Myocyte (in vitro differentiated cells): ENCODE measurements around the gene DOCK2. TPM values are rescaled to one million over a fixed set of nuclear protein-coding genes. Genes with fewer than 3 reads are reported as not detected.
A peak's percentile ranks its signal among the peaks of the same experiment; 100 is the strongest.

ENCODE experiments used
- DNase-seq: peaks from one replicate; pipeline ENCODE4 v3.0.0-alpha.2; 2012; ENCODE audit warnings: low read depth
- total RNA-seq: library from RNA; depleted of rRNA; stranded (reverse); fragments of >200 nt; gene quantifications from 2 replicates; pipeline ENCODE4 v1.2.3, GENCODE V29; 2014

The DOCK2 gene
- total RNA-seq, 1 donor from 2014 or later = 0.08 TPM

- DNase-seq = no peak
Observed at GRCh38 chr5:169688106-169688505, 51.0 kb downstream of the DOCK2 start.

GRCh38 chr5:169691471-169691870 lies 54.4 kb downstream of the DOCK2 start:
- no peak for DNase-seq

- peak; percentile 9 for DNase-seq
Observed at GRCh38 chr5:169694091-169694625, 57.1 kb downstream of the DOCK2 start.

- no peak for DNase-seq
Observed at GRCh38 chr5:169695025-169695625, 58.0 kb downstream of the DOCK2 start.

- DNase-seq = peak; percentile 61
Observed at GRCh38 chr5:169695919-169696490, 58.9 kb downstream of the DOCK2 start.

- DNase-seq = peak; percentile 64
Observed at GRCh38 chr5:169696621-169697510, 59.8 kb downstream of the DOCK2 start.

- no peak for DNase-seq
Observed at GRCh38 chr5:169697511-169697890, 60.4 kb downstream of the DOCK2 start.

GRCh38 chr5:169697976-169698375 lies 60.9 kb downstream of the DOCK2 start:
- DNase-seq = no peak

GRCh38 chr5:169700611-169701010 lies 63.5 kb downstream of the DOCK2 start:
- no peak for DNase-seq

- peak; percentile 50 for DNase-seq
Observed at GRCh38 chr5:169701910-169702451, 64.9 kb downstream of the DOCK2 start.

- no peak for DNase-seq
Observed at GRCh38 chr5:169702693-169703481, 65.8 kb downstream of the DOCK2 start.

GRCh38 chr5:169703813-169704212 lies 66.7 kb downstream of the DOCK2 start:
- DNase-seq = no peak

- no peak for DNase-seq
Observed at GRCh38 chr5:169705322-169705721, 68.2 kb downstream of the DOCK2 start.

GRCh38 chr5:169706071-169706470 lies 69.0 kb downstream of the DOCK2 start:
- no peak for DNase-seq

- peak; percentile 60 for DNase-seq
Observed at GRCh38 chr5:169706758-169707450, 69.8 kb downstream of the DOCK2 start.

GRCh38 chr5:169707686-169708085 lies 70.6 kb downstream of the DOCK2 start:
- peak; percentile 54 for DNase-seq

GRCh38 chr5:169710675-169711074 lies 73.6 kb downstream of the DOCK2 start:
- DNase-seq = no peak

- DNase-seq = no peak
Observed at GRCh38 chr5:169711551-169712225, 74.6 kb downstream of the DOCK2 start.

GRCh38 chr5:169712428-169712827 lies 75.4 kb downstream of the DOCK2 start:
- no peak for DNase-seq

GRCh38 chr5:169716287-169716686 lies 79.2 kb downstream of the DOCK2 start:
- peak; percentile 19 for DNase-seq
